ENCODE measurements around the gene CHMP3.
"Not testable (repeated sequence)": the region's sequence is repeated elsewhere in the genome, so short reads cannot be mapped to it uniquely, and the experiment has no call there.

The CHMP3 gene

DNA sequence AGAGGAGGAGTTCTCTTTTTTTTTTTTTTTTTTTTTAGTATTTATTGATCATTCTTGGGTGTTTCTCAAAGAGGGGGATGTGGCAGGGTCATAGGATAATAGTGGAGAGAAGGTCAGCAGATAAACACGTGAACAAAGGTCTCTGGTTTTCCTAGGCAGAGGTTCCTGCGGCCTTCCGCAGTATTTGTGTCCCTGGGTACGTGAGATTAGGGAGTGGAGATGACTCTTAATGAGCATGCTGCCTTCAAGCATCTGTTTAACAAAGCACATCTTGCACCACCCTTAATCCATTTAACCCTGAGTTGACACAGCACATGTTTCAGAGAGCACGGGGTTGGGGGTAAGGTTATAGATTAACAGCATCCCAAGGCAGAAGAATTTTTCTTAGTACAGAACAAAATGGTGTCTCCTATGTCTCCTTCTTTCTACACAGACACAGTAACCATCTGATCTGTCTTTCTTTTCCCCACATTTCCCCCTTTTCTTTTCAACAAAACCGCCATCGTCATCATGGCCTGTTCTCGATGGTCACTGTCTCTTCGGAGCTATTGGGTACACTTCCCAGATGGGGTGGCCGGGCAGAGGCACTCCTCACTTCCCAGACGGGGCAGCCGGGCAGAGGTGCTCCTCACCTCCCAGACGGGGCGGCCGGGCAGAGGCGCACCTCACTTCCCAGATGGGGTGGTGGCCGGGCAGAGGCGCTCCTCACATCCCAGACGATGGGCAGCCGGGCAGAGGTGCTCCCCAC, 14.9 kb downstream of the CHMP3 start:
- not testable (repeated sequence) for H3K4me1 ChIP-seq (ENCODE audit: control insufficient read depth, insufficient read depth, low read length); H3K4me3 ChIP-seq (ENCODE audit: low read depth, low read length); H3K27me3 ChIP-seq (ENCODE audit: control insufficient read depth, insufficient read depth, low read length); H3K9ac ChIP-seq (ENCODE audit: low read depth, low read length); H3K36me3 ChIP-seq (ENCODE audit: control insufficient read depth, insufficient read depth, low read length)
- peaks cover 16% of the 10 kb centered on the region for H3K9me3 ChIP-seq (ENCODE audit: control insufficient read depth, insufficient read depth, low read length)

DNA sequence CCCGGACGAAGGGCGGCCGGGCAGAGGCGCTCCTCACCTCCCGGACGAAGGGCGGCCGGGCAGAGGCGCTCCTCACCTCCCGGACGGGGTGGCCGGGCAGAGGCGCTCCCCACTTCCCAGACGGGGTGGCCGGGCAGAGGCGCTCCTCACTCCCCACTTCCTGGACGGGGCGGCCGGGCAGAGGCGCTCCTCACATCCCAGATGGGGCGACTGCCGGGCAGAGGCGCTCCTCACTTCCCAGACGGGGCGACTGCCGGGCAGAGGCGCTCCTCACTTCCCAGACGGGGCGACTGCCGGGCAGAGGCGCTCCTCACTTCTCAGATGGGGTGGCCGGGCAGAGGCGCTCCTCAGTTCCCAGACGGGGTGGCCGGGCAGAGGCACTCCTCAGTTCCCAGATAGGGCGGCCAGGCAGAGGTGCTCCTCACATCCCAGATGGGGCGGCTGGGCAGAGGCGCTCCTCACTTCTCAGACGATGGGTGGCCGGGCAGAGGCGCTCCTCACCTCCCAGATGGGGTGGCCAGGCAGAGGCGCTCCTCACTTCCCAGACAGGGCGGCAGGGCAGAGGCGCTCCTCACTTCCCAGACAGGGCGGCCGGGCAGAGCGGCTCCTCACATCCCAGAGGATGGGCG, 17.8 kb downstream of the CHMP3 start:
- H3K27me3 ChIP-seq (ENCODE audit: control insufficient read depth, insufficient read depth, low read length); H3K4me1 ChIP-seq (ENCODE audit: control insufficient read depth, insufficient read depth, low read length); H3K36me3 ChIP-seq (ENCODE audit: control insufficient read depth, insufficient read depth, low read length); H3K4me3 ChIP-seq (ENCODE audit: low read depth, low read length); H3K9me3 ChIP-seq (ENCODE audit: control insufficient read depth, insufficient read depth, low read length); H3K9ac ChIP-seq (ENCODE audit: low read depth, low read length): not testable (repeated sequence)

DNA sequence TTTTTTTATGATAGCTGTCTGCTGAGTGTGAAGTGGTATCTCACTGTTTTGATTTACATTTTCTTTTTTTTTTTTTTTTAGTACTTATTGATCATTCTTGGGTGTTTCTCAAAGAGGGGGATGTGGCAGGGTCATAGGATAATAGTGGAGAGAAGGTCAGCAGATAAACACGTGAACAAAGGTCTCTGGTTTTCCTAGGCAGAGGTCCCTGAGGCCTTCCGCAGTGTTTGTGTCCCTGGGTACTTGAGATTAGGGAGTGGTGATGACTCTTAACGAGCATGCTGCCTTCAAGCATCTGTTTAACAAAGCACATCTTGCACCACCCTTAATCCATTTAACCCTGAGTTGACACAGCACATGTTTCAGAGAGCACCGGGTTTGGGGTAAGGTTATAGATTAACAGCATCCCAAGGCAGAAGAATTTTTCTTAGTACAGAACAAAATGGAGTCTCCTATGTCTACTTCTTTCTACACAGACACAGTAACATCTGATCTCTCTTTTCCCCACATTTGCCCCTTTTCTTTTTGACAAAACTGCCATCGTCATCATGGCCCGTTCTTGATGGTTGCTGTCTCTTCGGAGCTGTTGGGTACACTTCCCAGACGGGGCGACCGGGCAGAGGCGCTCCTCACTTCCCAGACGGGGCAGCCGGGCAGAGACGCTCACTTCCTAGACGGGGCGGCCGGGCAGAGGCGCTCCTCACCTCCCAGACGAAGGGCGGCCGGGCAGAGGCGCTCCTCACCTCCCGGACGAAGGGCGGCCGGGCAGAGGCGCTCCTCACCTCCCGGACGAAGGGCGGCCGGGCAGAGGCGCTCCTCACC, 18.8 kb downstream of the CHMP3 start:
- not testable (repeated sequence) for H3K9me3 ChIP-seq (ENCODE audit: control insufficient read depth, insufficient read depth, low read length); H3K36me3 ChIP-seq (ENCODE audit: control insufficient read depth, insufficient read depth, low read length); H3K4me1 ChIP-seq (ENCODE audit: control insufficient read depth, insufficient read depth, low read length); H3K27me3 ChIP-seq (ENCODE audit: control insufficient read depth, insufficient read depth, low read length); H3K4me3 ChIP-seq (ENCODE audit: low read depth, low read length); H3K9ac ChIP-seq (ENCODE audit: low read depth, low read length)

DNA sequence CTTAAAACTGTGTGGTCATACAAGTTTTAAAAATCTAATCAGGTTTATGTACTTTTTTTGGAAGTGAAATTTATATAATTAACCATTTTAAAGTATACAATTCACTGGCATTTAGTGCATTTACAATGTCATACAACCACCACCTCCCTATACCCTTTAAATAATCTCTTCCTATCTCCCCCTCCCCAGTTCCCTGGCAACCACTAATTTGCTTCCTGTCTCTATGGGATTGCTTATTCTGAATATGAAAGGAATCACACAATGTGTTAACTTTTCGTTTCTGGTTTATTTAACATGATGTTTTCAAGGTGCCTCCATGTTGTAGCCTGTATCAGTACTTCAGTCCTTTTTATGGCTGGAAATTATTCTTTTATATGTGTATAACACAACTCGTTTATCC, 19.4 kb downstream of the CHMP3 start:
- Histone ChIP-seq H3K9me3 (ENCODE audit: control insufficient read depth, insufficient read depth, low read length) (peaks cover 7% of the 10 kb centered on the region), H3K36me3 (ENCODE audit: control insufficient read depth, insufficient read depth, low read length) (no peaks in the 10 kb centered on the region)

DNA sequence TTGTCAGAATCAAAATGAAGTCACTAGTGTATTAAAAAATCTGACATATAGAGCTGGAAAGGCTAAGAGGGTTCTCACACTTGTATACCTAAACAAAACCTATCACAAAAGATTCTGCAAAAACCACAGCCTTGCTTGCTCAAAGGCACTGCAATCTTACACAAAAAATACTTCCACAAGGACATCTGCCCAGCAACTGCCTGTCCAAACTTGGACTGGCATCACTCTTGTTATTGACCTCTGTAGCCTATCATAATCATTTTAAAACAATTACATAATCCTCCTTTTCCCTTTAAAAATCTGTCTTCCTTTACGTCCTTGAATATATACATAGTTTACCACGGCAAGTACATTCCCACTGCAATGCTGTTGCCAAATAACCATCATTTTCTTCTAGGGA, 19.9 kb downstream of the CHMP3 start:
- H3K36me3 ChIP-seq (ENCODE audit: control insufficient read depth, insufficient read depth, low read length), result no peaks in the 10 kb centered on the region
- no peaks in the 10 kb centered on the region for H3K27me3 ChIP-seq (ENCODE audit: control insufficient read depth, insufficient read depth, low read length)
- peaks cover 7% of the 10 kb centered on the region for H3K9me3 ChIP-seq (ENCODE audit: control insufficient read depth, insufficient read depth, low read length)
- H3K4me3 ChIP-seq (ENCODE audit: low read depth, low read length), result no peak overlapping the region
- no peaks in the 10 kb centered on the region for H3K4me1 ChIP-seq (ENCODE audit: control insufficient read depth, insufficient read depth, low read length)
- H3K9ac ChIP-seq (ENCODE audit: low read depth, low read length), result no peak overlapping the region

More for the DNA sequence above, 19.4 kb downstream of the CHMP3 start:
- no peak overlapping the region for H3K9ac ChIP-seq (ENCODE audit: low read depth, low read length)
- H3K27me3 ChIP-seq (ENCODE audit: control insufficient read depth, insufficient read depth, low read length), result no peaks in the 10 kb centered on the region
- H3K4me3 ChIP-seq (ENCODE audit: low read depth, low read length), result no peak overlapping the region
- H3K4me1 ChIP-seq (ENCODE audit: control insufficient read depth, insufficient read depth, low read length), result no peaks in the 10 kb centered on the region

DNA sequence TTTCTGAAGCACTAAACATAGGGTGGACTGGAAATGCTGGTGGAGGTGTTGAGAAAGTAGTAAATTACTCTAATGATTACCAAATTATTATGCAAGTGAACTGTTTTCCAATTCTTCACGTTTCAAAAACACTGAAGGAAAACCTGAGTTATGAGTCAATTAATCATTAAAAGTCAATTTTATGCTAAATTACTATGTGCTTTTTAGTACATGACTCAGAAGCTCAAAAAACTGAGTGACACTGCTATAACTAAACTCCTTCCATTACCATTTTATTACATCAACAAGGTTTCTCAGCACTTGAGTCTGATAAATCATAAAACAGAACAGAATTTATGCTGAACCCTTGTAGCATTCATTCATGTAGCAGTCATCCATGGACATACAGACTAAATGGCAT, 20.4 kb downstream of the CHMP3 start:
- Histone ChIP-seq H3K27me3 (ENCODE audit: control insufficient read depth, insufficient read depth, low read length) (no peaks in the 10 kb centered on the region), H3K9ac (ENCODE audit: low read depth, low read length) (no peak overlapping the region), H3K4me1 (ENCODE audit: control insufficient read depth, insufficient read depth, low read length) (no peaks in the 10 kb centered on the region), H3K4me3 (ENCODE audit: low read depth, low read length) (no peak overlapping the region), H3K36me3 (ENCODE audit: control insufficient read depth, insufficient read depth, low read length) (no peaks in the 10 kb centered on the region), H3K9me3 (ENCODE audit: control insufficient read depth, insufficient read depth, low read length) (peaks cover 7% of the 10 kb centered on the region)

DNA sequence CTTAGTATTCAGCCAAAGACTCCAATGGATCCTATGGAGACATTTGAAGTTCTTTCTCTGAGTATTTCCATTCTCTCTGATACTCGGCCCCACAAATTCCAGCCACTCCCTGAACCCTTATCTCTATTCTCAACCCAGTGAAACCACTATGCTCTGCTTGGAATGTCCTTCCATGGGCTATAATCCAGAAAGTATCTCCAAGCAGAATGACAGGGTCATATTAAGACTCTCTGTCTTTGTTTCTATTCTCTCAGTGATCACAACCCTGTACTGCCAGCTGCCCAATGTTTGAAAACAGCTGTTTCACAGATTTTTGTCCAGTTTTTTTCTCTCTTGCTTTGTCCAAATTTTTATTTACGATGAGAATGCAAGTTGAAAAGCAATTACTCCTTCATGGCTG, 21.9 kb downstream of the CHMP3 start:
- Histone ChIP-seq H3K4me1 (ENCODE audit: control insufficient read depth, insufficient read depth, low read length) (no peaks in the 10 kb centered on the region), H3K9ac (ENCODE audit: low read depth, low read length) (no peak overlapping the region), H3K36me3 (ENCODE audit: control insufficient read depth, insufficient read depth, low read length) (no peaks in the 10 kb centered on the region), H3K9me3 (ENCODE audit: control insufficient read depth, insufficient read depth, low read length) (peaks cover 3% of the 10 kb centered on the region), H3K4me3 (ENCODE audit: low read depth, low read length) (no peak overlapping the region), H3K27me3 (ENCODE audit: control insufficient read depth, insufficient read depth, low read length) (no peaks in the 10 kb centered on the region)

DNA sequence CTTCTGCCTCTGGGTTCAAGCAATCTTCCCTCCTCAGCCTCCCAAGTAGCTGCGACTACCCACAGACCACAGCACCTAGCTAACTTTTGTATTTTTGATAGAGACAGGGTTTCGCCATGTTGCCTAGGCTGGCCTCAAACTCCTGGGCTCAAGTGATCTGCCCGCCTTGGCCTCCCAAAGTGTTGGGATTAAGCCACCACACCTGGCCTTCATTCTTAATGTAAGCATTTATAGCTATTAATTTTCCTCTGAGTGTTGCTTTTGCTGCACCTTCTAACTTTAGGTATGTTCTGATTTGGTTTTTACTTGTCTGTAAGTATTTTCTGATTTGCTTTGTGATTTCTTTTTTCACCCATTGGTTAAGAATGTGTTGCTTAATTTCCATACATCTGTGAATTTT, 29.7 kb downstream of the CHMP3 start:
- no peaks in the 10 kb centered on the region for H3K27me3 ChIP-seq (ENCODE audit: control insufficient read depth, insufficient read depth, low read length)
- H3K9ac ChIP-seq (ENCODE audit: low read depth, low read length), result no peak overlapping the region
- H3K9me3 ChIP-seq (ENCODE audit: control insufficient read depth, insufficient read depth, low read length), result no peaks in the 10 kb centered on the region
- no peak overlapping the region for H3K4me3 ChIP-seq (ENCODE audit: low read depth, low read length)
- no peaks in the 10 kb centered on the region for H3K36me3 ChIP-seq (ENCODE audit: control insufficient read depth, insufficient read depth, low read length)
- H3K4me1 ChIP-seq (ENCODE audit: control insufficient read depth, insufficient read depth, low read length), result no peaks in the 10 kb centered on the region

DNA sequence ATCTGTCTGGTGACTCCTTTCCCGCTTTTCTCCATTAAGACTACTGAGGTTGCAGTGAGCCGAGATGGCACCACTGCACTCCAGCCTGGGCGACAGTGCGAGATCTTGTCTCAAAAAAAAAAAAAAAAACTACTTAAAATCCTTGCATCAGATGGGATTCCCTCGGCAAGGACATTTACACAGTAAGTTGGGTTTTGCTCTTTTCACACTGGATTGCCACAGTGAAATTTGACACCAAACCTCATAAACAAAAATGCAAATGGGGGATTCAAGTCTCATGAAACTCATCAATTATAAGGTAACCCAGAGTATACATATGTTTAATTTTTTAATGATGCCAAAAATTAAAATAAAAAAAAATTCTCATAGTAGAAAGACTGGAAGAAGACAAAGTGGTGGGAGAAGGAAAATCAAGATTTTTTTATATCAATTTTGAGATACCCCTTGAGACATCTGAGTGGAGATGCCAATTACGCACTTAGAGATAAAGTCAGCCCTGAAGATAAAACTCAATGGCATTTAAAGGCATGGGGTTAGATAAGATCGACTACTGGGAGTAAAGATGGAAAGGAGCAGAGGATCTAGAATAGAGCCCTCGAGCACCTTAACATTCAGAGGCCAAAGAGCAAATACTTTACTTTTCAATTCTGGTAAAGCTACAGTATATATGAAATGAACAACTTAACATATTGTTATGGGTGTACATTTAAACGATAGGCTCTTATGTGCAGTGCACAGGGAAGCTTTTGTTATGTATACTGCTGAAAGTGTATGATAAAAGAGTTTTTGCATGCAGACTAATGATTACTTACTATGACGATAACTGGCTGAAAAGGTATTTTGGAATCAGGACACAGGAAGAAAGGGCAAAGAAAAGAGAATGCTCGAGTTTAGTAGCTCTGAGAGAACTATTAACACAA, 37.6 kb downstream of the CHMP3 start:
- Histone ChIP-seq H3K36me3 (ENCODE audit: control insufficient read depth, insufficient read depth, low read length) (no peaks in the 10 kb centered on the region), H3K9me3 (ENCODE audit: control insufficient read depth, insufficient read depth, low read length) (no peaks in the 10 kb centered on the region), H3K4me1 (ENCODE audit: control insufficient read depth, insufficient read depth, low read length) (no peaks in the 10 kb centered on the region), H3K9ac (ENCODE audit: low read depth, low read length) (no peak overlapping the region), H3K4me3 (ENCODE audit: low read depth, low read length) (no peak overlapping the region), H3K27me3 (ENCODE audit: control insufficient read depth, insufficient read depth, low read length) (no peaks in the 10 kb centered on the region)

DNA sequence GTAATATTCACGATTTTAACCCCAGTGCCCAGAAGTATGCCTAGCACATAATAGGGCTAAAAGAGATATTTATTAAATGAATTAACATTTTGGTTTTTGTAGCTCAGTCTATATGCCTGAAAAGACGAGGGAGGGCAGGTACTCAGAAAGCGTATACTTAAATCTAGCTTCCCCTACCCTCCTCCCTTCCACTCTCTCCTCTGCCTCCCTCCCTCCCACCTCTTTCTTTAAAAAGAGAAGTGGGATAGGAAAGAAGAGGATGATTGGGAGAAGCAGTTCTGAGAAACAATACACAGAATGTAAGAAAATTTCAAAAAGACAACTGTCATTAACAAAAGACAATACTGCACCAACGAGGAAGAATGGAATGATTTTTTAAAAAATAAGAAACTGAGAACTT, 39.8 kb downstream of the CHMP3 start:
- H3K4me1 ChIP-seq (ENCODE audit: control insufficient read depth, insufficient read depth, low read length), result no peaks in the 10 kb centered on the region

DNA sequence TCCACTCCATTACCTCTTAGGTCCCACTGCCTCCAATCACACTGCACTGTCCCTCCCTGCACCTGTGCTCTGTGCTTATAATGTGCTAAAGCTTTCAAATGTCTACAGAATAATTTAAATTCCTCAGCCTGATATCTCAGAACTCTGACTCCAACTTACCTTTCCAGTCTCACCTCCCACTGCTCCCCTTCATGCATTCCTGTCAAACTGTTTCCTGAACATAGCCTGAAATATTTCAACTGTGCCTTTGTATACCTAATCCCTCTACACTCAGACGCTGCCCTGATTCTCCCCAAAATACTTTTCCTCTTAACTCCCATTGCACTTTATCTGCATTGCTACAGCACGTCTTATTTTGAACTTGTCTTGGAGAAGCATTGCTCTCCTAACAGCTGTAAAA, 40.5 kb downstream of the CHMP3 start:
- H3K36me3 ChIP-seq (ENCODE audit: control insufficient read depth, insufficient read depth, low read length), result no peaks in the 10 kb centered on the region
- H3K4me3 ChIP-seq (ENCODE audit: low read depth, low read length), result no peak overlapping the region
- no peaks in the 10 kb centered on the region for H3K9me3 ChIP-seq (ENCODE audit: control insufficient read depth, insufficient read depth, low read length)
- H3K4me1 ChIP-seq (ENCODE audit: control insufficient read depth, insufficient read depth, low read length), result no peaks in the 10 kb centered on the region
- no peak overlapping the region for H3K9ac ChIP-seq (ENCODE audit: low read depth, low read length)
- H3K27me3 ChIP-seq (ENCODE audit: control insufficient read depth, insufficient read depth, low read length), result no peaks in the 10 kb centered on the region

More for the DNA sequence above, 39.8 kb downstream of the CHMP3 start:
- no peaks in the 10 kb centered on the region for H3K36me3 ChIP-seq (ENCODE audit: control insufficient read depth, insufficient read depth, low read length)
- H3K9me3 ChIP-seq (ENCODE audit: control insufficient read depth, insufficient read depth, low read length), result no peaks in the 10 kb centered on the region
- H3K27me3 ChIP-seq (ENCODE audit: control insufficient read depth, insufficient read depth, low read length), result no peaks in the 10 kb centered on the region
- no peak overlapping the region for H3K4me3 ChIP-seq (ENCODE audit: low read depth, low read length)
- H3K9ac ChIP-seq (ENCODE audit: low read depth, low read length), result no peak overlapping the region

All from iPS-15b (cell line).